Measurements from ENCODE around the gene USP35.

USP35 gene

DNA sequence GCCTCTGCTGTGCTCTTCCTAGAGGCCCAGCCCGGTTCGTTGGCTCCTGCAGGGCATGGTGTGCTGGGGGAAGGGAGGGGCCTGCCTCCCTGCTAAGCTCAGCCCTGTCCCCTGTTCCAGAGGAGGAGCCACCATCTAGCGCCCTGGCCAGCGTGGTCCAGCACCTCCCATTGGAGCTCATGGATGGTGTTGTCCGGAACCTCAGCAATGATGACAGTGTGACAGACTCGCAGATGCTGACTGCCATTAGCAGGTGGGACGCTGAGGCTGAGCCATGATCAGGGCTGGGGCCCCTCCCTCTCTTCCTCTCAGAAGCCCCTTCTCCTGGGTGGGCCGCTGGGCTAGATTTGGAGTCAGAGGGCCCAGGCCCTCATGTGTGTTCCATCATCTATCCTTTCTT, 9.1 kb downstream of the USP35 start:
- no peak for DNase-seq

- DNase-seq = no peak
Observed at GRCh38 chr11:78199015-78199652, 10.4 kb downstream of the USP35 start.

DNA sequence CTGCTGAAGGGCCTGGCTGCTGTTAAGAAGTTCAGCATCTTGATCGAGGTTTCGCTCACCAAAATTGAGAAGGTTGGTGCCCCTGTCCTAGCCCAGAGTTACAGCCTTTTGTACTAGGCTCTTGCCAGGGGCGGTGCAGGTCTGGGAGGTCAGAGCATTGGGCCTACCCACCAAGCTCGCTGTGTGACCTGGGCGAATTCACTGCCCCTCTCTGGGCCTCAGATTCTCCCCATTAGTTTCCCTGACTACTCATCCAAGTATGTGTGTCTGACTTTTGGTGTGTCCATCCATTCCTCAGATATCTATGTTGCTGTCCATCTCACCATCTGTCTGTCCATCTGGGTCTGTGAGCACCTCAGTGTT, 10.9 kb downstream of the USP35 start:
- no peak for DNase-seq

DNA sequence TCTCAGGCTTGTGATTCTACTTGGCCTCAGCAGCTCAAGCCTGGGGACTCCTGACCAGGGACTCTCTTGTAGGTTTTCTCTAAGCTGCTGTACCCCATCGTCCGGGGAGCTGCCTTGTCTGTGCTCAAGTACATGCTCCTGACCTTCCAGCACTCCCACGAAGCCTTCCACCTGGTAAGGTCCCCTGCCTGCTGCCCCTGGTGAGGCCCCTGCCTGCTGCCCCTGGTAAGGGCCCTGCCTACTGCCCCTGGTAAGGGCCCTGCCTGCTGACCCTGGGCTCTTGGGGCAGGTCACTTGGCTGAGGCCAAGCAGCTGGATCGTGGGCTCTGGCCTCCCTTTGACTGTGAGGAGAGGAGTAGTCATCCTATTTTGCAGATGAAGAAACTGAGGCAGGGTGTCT, 11.3 kb downstream of the USP35 start:
- DNase-seq = no peak

DNA sequence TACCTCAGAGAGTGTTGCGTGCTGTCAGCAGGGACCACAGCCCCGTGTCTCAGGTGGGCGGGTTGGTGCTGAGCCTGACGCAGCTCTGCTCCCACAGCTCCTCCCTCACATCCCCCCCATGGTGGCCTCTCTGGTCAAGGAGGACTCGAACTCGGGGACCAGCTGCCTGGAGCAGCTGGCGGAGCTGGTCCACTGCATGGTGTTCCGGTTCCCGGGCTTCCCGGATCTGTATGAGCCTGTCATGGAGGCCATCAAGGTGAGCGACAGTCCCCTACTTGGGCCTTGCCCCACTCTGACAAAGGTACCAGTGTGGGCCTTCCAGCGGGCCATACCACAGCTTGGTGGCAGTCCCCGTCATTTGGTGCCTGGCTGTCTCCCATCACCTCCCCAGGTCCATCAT, 11.8 kb downstream of the USP35 start:
- DNase-seq = no peak

- no peak for DNase-seq
Observed at GRCh38 chr11:78201096-78201818, 12.5 kb downstream of the USP35 start.

GRCh38 chr11:78202733-78203167, 14.0 kb downstream of the USP35 start:
- DNase-seq = no peak

DNA sequence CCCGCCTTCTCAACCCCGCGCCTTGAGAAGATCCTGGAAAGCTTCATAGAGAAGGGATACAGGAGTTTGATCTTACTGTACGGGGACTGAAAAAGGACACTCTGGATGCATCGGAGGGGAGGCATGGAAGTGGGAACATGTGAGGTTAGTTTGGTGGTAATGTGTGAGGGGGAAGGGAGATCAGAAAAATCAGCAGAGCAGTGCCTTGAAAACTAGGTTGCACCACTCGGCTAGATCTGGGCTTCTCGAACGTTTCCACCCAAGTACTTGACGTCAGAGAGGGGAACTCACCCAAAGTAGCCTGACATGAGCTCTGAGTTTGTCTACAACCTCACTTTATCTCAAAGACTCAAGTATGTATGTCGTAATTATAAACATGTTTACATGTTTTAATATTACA, 14.5 kb downstream of the USP35 start:
- no peak for DNase-seq

DNA sequence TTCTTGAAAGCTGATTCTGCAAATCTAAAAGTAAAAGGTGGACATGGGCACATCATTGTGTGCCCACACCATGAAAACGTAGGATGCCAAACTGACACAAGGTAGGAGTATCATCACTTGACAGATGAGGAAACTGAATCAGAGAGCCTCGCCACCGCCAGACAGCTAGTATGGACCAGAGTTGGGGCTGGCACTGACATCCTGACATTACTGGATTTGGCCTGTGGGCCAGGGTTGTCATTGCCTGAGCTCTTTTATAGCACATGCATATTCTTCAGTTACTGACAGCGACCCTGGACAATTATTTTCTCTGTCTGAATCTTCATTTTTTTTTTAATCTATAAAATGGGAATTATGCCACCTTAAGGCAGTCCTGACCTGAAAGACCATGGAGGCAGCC, 16.5 kb downstream of the USP35 start:
- no peak for DNase-seq

GRCh38 chr11:78205691-78206090, 17.0 kb downstream of the USP35 start:
- DNase-seq = no peak

DNA sequence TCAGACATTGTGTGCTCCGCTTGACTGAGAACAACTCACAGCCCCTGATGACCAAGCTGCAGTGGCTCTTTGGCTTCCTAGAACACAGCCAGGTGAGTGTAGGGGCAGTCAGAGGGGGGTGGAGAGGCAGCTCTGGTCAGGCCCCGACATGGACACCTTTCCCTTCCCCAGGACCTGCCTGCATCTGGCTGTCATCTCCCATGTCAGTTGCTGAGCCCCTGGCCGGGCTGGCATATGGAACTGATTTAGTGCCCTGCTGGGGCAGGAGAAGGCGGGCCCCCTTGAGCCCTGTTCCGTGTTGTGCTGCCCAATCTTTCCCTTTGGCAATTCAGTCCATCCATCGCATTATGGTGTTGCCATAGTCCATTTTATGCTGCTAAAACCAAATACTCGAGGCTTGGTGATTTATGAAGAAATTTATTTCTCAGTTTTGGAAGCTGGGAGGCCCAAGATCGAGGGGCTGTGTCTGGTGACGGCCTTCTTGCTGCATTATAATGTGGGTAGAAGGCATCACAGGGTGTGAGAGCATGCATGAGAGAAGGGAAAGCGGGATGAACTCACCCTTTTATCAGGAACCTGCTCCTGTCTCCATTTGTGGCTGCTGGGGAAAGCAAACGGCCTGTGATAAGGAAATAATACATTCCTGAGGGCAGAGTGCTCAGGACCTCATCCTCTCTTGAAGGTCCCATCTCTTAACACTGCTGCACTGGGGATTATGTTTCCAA, 19.0 kb downstream of the USP35 start:
- DNase-seq = no peak

- no peak for DNase-seq
Observed at GRCh38 chr11:78208257-78209165, 19.8 kb downstream of the USP35 start.

- DNase-seq = no peak
Observed at GRCh38 chr11:78209478-78209877, 20.8 kb downstream of the USP35 start.

DNA sequence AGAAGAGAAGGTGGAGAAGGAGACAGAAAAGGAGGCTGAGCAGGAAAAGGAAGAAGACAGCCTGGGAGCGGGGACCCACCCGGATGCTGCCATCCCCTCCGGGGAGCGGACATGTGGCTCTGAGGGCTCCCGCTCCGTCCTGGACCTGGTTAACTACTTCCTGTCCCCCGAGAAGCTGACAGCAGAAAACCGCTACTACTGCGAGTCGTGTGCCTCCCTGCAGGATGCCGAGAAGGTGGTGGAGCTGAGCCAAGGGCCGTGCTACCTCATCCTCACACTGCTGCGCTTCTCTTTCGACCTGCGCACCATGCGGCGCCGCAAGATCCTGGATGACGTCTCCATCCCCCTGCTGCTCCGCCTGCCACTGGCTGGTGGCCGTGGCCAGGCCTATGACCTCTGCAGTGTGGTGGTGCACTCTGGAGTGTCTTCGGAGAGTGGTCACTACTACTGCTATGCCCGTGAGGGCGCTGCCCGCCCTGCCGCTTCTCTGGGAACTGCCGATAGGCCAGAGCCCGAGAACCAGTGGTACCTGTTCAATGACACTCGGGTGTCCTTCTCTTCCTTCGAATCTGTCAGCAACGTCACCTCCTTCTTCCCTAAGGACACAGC, 21.4 kb downstream of the USP35 start:
- DNase-seq = no peak

DNA sequence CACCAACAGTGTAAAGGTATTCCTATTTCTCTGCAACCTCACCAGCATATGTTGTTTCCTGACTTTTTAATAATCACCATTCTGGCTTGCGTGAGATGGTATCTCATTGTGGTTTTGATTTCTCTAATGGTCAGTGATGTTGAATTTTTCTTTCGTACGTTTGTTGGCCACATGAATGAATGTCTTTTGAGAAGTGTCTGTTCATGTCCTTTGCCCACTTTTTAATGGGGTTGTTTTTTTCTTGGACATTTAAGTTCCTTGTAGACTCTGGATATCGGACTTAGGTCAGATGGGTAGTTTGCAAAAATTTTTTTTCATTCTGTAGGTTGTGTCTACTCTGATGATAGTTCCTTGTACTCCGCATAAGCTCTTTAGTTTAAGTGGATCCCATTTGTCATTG, 22.8 kb downstream of the USP35 start:
- no peak for DNase-seq

GRCh38 chr11:78212586-78213371, 24.1 kb downstream of the USP35 start:
- DNase-seq = no peak

DNA sequence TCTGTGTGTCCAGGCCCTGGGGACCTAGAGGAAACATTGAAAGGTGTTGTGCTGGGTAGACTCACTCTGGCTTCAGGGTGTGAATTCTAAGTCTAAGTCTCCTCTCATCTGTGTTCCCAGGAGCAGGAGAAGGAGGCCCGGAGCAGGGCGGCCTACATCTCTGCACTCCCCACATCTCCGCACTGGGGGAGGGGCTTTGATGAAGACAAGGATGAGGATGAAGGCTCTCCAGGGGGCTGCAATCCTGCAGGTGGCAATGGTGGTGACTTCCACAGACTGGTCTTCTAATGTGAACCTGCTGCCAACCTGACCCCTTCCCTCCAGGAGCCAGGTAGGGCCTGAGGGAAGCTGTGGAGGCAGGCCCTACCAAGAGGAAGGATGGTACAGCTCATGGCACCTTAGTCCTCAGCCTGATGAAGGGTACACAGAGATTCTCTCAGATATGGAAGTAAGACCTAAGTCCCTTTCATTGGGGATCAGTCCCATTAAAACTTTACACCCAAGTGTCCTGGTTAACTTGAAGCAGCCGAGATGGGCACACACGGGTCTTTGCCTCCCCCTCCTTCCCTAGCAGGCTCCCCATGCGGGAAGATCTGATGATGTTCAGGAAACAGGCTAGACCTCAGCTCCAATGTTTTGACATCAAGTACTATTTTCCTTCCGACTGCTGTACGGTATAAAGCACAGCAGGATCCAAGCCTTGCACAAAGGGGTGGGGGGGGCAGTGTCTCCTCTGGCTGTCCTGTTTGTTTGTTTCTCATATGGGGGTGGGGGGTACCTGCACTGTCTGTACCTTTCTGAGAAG, 25.0 kb downstream of the USP35 start:
- no peak for DNase-seq

GRCh38 chr11:78214331-78215194, 25.8 kb downstream of the USP35 start:
- DNase-seq = no peak

DNA sequence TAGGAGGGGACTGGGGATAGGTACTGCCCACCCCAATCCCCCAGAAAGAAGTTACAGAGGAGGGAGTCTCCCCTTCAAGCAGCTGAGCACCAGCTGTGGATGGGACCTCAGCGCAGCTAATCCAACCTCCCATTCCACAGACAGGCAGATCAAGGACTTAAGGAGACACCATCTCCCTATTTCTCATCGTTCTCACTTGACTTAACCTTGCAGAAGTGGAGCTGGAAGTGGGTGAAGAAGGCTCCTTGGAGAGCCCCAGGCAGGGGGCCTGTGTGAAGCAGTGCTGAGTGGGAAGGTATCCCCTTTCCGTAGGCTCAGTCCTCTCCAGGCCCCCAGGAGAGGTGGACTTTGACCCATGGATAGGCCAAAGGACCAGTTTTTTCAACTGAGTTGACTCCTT, 27.3 kb downstream of the USP35 start:
- DNase-seq = no peak

Measured in DMS53 (cell line).